OCI-LY7 (cell line): ENCODE measurements around the gene C19orf67. TPM values are rescaled to one million over a fixed set of nuclear protein-coding genes. Genes with fewer than 3 reads are reported as not detected.

Experiments
- BruUV-seq: library from RNA; stranded (reverse); fragments of 400-500 nt; replicated peaks from 2 replicates; lab custom pipeline; 2021; lab: Mats Ljungman, UMichigan
- CTCF ChIA-PET: fragments of 300-600 bp; sonication (Branson Sonifier 250); formaldehyde crosslinking; loops from one replicate; lab custom pipeline; 2022; ENCODE audit warnings: antibody characterized with exemption; ENCODE audit not compliant: unreplicated experiment; lab: Charles Lee
- POLR2A ChIA-PET: fragments of 300-600 bp; sonication (Branson Sonifier 250); formaldehyde crosslinking; loops from one replicate; lab custom pipeline; 2022; ENCODE audit warnings: antibody characterized with exemption; lab: Charles Lee
- DNase-seq: peaks from one replicate; pipeline ENCODE4 v3.0.0-alpha.2; 2015; ENCODE audit warnings: low spot score
- H2AFZ ChIP-seq: fragments of 200-600 bp; sonication (generic), shearing (Covaris generic); 2 replicates; pipeline ENCODE4 v1.6.1; 2014; ENCODE audit warnings: mild to moderate bottlenecking, antibody characterized with exemption, low read length, moderate library complexity
- H3K27ac ChIP-seq: fragments of 200-600 bp; sonication (generic); 2 replicates; pipeline ENCODE4 v1.5.1; 2014; ENCODE audit warnings: mixed run types, low read depth, mild to moderate bottlenecking, moderate library complexity, low read length, inconsistent platforms; ENCODE audit not compliant: poor library complexity, severe bottlenecking
- H3K36me3 ChIP-seq: fragments of 200-600 bp; sonication (generic); 2 replicates; pipeline ENCODE4 v1.6.1; 2014; ENCODE audit warnings: mild to moderate bottlenecking, antibody characterized with exemption, low read length, moderate library complexity, mixed read lengths; ENCODE audit not compliant: insufficient read depth
- H3K4me1 ChIP-seq: fragments of 200-600 bp; sonication (generic); 2 replicates; pipeline ENCODE4 v1.5.1; 2014; ENCODE audit warnings: mild to moderate bottlenecking, low read length; ENCODE audit not compliant: insufficient read depth, poor library complexity, severe bottlenecking
- H3K4me2 ChIP-seq: fragments of 200-600 bp; sonication (generic); 2 replicates; pipeline ENCODE4 v1.6.1; 2014; ENCODE audit warnings: mild to moderate bottlenecking, low read length
- H3K4me3 ChIP-seq: fragments of 200-600 bp; sonication (generic); 2 replicates; pipeline ENCODE4 v1.5.1; 2014; ENCODE audit warnings: mild to moderate bottlenecking, low read depth, low read length; ENCODE audit not compliant: poor library complexity, severe bottlenecking
- H3K79me2 ChIP-seq: fragments of 200-600 bp; sonication (generic); 2 replicates; pipeline ENCODE4 v1.6.1; 2016; ENCODE audit warnings: low read depth, mild to moderate bottlenecking, low read length, moderate library complexity, mixed read lengths; ENCODE audit not compliant: insufficient read depth
- H3K9me2 ChIP-seq: fragments of 200-600 bp; sonication (generic); 2 replicates; pipeline ENCODE4 v1.6.1; 2016; ENCODE audit warnings: mild to moderate bottlenecking, low read length, mixed read lengths; ENCODE audit not compliant: insufficient read depth
- H3K9me3 ChIP-seq: fragments of 200-600 bp; sonication (generic); 2 replicates; pipeline ENCODE4 v1.6.1; 2014; ENCODE audit warnings: mild to moderate bottlenecking, mixed run types, low read length, mixed read lengths
- H4K20me1 ChIP-seq: fragments of 200-600 bp; sonication (generic); 2 replicates; pipeline ENCODE4 v1.6.1; 2014; ENCODE audit warnings: mild to moderate bottlenecking, antibody characterized with exemption, low read length, moderate library complexity, mixed read lengths; ENCODE audit not compliant: insufficient read depth
- EZH2phosphoT487 ChIP-seq: fragments of 200-600 bp; sonication (generic); IDR thresholded peaks from 2 replicates; pipeline ENCODE4 v1.6.1; 2018; ENCODE audit warnings: low read depth, borderline replicate concordance, mild to moderate bottlenecking, mixed run types, antibody characterized with exemption, low read length, moderate library complexity, mixed read lengths
- intact Hi-C: fragments of 100-400 bp; cut with micrococcal nuclease; formaldehyde crosslinking; loops from one replicate; pipeline ENCODE4 v1.10.0; 2022; ENCODE audit not compliant: unreplicated experiment
- total RNA-seq, 2 experiments: library from RNA; depleted of rRNA in 1 of 2; stranded (reverse); fragments of >200 nt in 1 of 2; shearing (Covaris generic) in 1 of 2; gene quantifications; 2 replicates each; pipeline ENCODE4 v1.2.3, GENCODE V29; 2014 to 2022
- TF ChIP-seq, protein P1 (sequence below): fragments of 200-600 bp; sonication (generic); conservative IDR thresholded peaks from 2 replicates; pipeline ENCODE4 v1.5.1; 2014; ENCODE audit warnings: mild to moderate bottlenecking, antibody characterized with exemption, low read length, moderate library complexity, mixed read lengths

The C19orf67 gene
- total RNA-seq, 2 experiments from 2014 or later, result 1.4 to 2.6 TPM

DNA sequence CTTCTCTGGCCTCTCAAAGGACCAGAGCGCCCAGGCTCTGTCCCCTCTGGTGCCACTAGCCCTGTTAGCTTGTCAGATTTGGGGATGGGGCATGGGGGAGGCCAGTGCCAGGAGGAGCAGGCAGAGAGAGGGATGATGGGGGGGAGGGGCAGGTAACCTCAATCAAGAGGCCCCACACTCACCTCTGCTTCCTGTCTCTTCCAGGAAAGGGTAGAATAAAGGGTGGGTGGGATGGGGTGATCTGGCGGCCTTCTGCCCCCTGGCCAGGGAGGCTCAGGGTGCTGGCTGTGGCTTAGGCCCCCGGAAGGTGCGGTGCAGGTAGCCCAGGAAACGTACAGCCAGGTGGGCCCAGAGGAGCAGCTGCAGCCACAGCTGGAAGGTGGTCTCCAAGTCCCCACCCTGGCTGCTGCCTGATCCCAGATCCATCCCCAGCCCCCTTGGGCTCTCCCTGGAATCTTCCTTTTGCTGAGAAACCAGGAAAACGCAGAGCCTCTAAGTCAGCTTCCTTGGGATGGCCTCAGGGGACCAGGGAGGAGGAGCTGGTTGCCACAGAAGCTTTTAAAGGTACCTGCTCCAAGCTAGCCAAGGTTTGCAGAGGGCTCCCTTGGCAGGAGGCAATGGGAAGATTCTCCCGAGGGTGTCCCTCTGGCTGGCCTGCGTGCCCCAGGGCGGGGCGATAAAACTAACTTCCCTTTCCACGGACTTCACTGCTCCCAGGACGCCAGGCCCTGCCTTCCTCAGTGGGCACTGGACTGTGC, 26.6 kb upstream of the C19orf67 start:
- no peak overlapping the region for H2AFZ ChIP-seq
- ChIA-PET CTCF (no interaction called here), POLR2A (no interaction called here)
- TF ChIP-seq, protein P1, sequence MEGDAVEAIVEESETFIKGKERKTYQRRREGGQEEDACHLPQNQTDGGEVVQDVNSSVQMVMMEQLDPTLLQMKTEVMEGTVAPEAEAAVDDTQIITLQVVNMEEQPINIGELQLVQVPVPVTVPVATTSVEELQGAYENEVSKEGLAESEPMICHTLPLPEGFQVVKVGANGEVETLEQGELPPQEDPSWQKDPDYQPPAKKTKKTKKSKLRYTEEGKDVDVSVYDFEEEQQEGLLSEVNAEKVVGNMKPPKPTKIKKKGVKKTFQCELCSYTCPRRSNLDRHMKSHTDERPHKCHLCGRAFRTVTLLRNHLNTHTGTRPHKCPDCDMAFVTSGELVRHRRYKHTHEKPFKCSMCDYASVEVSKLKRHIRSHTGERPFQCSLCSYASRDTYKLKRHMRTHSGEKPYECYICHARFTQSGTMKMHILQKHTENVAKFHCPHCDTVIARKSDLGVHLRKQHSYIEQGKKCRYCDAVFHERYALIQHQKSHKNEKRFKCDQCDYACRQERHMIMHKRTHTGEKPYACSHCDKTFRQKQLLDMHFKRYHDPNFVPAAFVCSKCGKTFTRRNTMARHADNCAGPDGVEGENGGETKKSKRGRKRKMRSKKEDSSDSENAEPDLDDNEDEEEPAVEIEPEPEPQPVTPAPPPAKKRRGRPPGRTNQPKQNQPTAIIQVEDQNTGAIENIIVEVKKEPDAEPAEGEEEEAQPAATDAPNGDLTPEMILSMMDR, result no peak
- no peak for TF ChIP-seq EZH2phosphoT487
- no peak for DNase-seq
- intact Hi-C loops, result no loop called here
- no peaks in the 10 kb centered on the region; the same call in 1 of the 2 replicates for H3K79me2 ChIP-seq
- no peaks in the 10 kb centered on the region for H3K9me2 ChIP-seq
- H3K4me2 ChIP-seq, result no peak overlapping the region
- H3K4me1 ChIP-seq, result peaks cover 24% of the 10 kb centered on the region
- no peaks in the 10 kb centered on the region for H3K36me3 ChIP-seq
- H4K20me1 ChIP-seq, result no peaks in the 10 kb centered on the region
- H3K9me3 ChIP-seq, result no peaks in the 10 kb centered on the region
- no peak overlapping the region for H3K4me3 ChIP-seq
- BruUV-seq, result no TSS peak
- no peak overlapping the region for H3K27ac ChIP-seq

DNA sequence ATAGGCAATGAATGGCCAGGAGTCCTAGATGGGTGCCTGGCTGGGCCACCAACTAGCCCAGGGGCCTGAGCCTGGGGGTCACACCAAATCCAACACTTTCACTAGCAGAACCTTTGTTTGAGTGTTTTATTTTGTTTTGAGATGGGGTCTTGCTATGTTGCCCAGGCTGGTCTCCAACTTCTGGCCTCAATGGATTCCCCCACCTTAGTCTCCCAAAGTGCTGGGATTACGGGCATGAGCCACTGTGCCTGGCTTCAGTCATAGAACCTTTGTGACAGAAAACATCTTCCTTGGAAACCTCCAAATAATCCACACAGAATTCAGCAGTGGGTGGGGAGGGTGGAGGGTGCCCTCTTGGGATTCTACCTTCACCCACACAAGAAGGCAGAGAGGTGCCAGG, 25.9 kb upstream of the C19orf67 start:
- H4K20me1 ChIP-seq, result no peaks in the 10 kb centered on the region
- ChIA-PET POLR2A (no interaction called here), CTCF (no interaction called here)
- no peak for DNase-seq
- H3K4me3 ChIP-seq, result no peak overlapping the region
- TF ChIP-seq EZH2phosphoT487, result no peak
- TF ChIP-seq, protein P1, result no peak
- no peak overlapping the region for H3K4me2 ChIP-seq
- H3K9me3 ChIP-seq, result no peaks in the 10 kb centered on the region
- H3K27ac ChIP-seq, result no peak overlapping the region
- H2AFZ ChIP-seq, result no peak overlapping the region
- BruUV-seq, result no TSS peak
- H3K79me2 ChIP-seq, result no peaks in the 10 kb centered on the region; the same call in 1 of the 2 replicates
- no peaks in the 10 kb centered on the region for H3K9me2 ChIP-seq
- H3K4me1 ChIP-seq, result peaks cover 20% of the 10 kb centered on the region
- intact Hi-C loops, result no loop called here
- no peaks in the 10 kb centered on the region for H3K36me3 ChIP-seq

DNA sequence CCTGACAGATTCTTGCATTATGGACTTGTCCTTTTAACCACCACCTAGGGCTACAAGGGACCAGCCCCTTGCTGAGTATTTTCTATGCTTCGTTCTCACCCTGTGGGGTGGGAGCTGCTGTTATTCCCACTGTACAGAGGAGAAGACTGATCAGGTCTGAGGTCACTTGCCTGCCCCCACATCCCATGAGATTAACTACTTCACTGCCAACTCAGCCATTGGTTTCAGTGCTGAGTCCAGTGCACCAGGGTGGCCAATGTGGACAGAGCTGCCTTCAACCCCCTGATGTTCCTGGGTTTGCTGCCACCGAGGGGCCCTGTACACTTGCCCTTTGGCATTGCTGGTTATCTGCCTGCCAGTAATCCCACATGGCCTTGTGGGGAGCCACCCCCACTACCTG, 25.1 kb upstream of the C19orf67 start:
- H3K27ac ChIP-seq, result no peak overlapping the region
- H3K9me2 ChIP-seq, result no peaks in the 10 kb centered on the region
- no peak overlapping the region for H3K4me3 ChIP-seq
- H3K4me1 ChIP-seq, result peaks cover 12% of the 10 kb centered on the region
- BruUV-seq, result no TSS peak
- ChIA-PET POLR2A (no interaction called here), CTCF (no interaction called here)
- no peak for DNase-seq
- no peaks in the 10 kb centered on the region for H3K79me2 ChIP-seq
- no peaks in the 10 kb centered on the region for H4K20me1 ChIP-seq
- H3K4me2 ChIP-seq, result no peak overlapping the region
- intact Hi-C loops, result no loop called here
- no peak overlapping the region for H2AFZ ChIP-seq
- TF ChIP-seq, protein P1, result no peak
- no peak for TF ChIP-seq EZH2phosphoT487
- no peaks in the 10 kb centered on the region for H3K36me3 ChIP-seq
- H3K9me3 ChIP-seq, result no peaks in the 10 kb centered on the region
